HEK293 (cell line): ENCODE measurements around the gene SERPINB8.

Experiments
- CTCF ChIA-PET: fragments of 350-600 bp; formaldehyde crosslinking; extraction: SDS; loops from one replicate; lab custom pipeline; 2021; ENCODE audit warnings: antibody characterized with exemption; lab: Yijun Ruan, JAX
- POLR2A ChIA-PET: fragments of 300-600 bp; formaldehyde crosslinking; extraction: SDS; loops from one replicate; lab custom pipeline; 2020; ENCODE audit warnings: antibody characterized with exemption, inconsistent platforms; lab: Yijun Ruan, JAX
- H3K27ac ChIP-seq: fragments of 200-500 bp; sonication (Bioruptor generic); 2 replicates; pipeline ENCODE4 v1.5.1; 2014; ENCODE audit warnings: low read depth, low read length, control low read depth, inconsistent platforms; ENCODE audit errors: extremely low read depth
- H3K36me3 ChIP-seq, 2 experiments: fragments of 200-500 bp in 1 of 2; sonication (Bioruptor generic) in 1 of 2; 1 replicate in 1 of 2; 2 replicates in 1 of 2; pipeline ENCODE4 v1.5.1; 2014 to 2017; ENCODE audit warnings: inconsistent platforms in 2 of 2, low read length in 2 of 2; ENCODE audit not compliant: control insufficient read depth in 2 of 2, insufficient read depth in 1 of 2
- H3K4me1 ChIP-seq: fragments of 200-500 bp; sonication (Bioruptor generic); 2 replicates; pipeline ENCODE4 v1.5.1; 2014; ENCODE audit warnings: mild to moderate bottlenecking, low read length, inconsistent platforms; ENCODE audit not compliant: control insufficient read depth, insufficient read depth
- H3K4me3 ChIP-seq: 2 replicates; pipeline ENCODE4 v1.5.1; 2011; ENCODE audit warnings: low read depth, mild to moderate bottlenecking, control low read depth, low read length, moderate library complexity
- H3K9me3 ChIP-seq: fragments of 200-500 bp; sonication (Bioruptor generic); 2 replicates; pipeline ENCODE4 v1.5.1; 2014; ENCODE audit warnings: low read depth, low read length, inconsistent platforms; ENCODE audit not compliant: control insufficient read depth, insufficient read depth
- HIC1 ChIP-seq: fragments of 450-650 bp; formaldehyde crosslinking; IDR thresholded peaks from 2 replicates; pipeline ENCODE4 v1.5.1; 2016; ENCODE audit warnings: missing biosample characterization, missing genetic modification characterization
- PRDM10 ChIP-seq: fragments of 450-650 bp; formaldehyde crosslinking; IDR thresholded peaks from 2 replicates; pipeline ENCODE4 v1.5.1; 2016; ENCODE audit warnings: missing biosample characterization, missing genetic modification characterization
- ZFHX2 ChIP-seq: fragments of 450-650 bp; formaldehyde crosslinking; conservative IDR thresholded peaks from 2 replicates; pipeline ENCODE4 v1.5.1; 2016; ENCODE audit warnings: missing biosample characterization, missing genetic modification characterization
- ZFP37 ChIP-seq: fragments of 450-650 bp; formaldehyde crosslinking; IDR thresholded peaks from 2 replicates; pipeline ENCODE4 v1.5.1; 2016; ENCODE audit warnings: missing biosample characterization, missing genetic modification characterization
- ZNF132 ChIP-seq: fragments of 450-650 bp; formaldehyde crosslinking; IDR thresholded peaks from 2 replicates; pipeline ENCODE4 v1.5.1; 2017; ENCODE audit warnings: missing biosample characterization, missing genetic modification characterization, borderline replicate concordance
- ZNF48 ChIP-seq: fragments of 450-650 bp; formaldehyde crosslinking; IDR thresholded peaks from 2 replicates; pipeline ENCODE4 v1.5.1; 2016; ENCODE audit warnings: missing biosample characterization, missing genetic modification characterization
- ZNF664 ChIP-seq: fragments of 450-650 bp; formaldehyde crosslinking; IDR thresholded peaks from 2 replicates; pipeline ENCODE4 v1.5.1; 2016; ENCODE audit warnings: missing biosample characterization, missing genetic modification characterization
- ZNF830 ChIP-seq: fragments of 450-650 bp; IDR thresholded peaks from 2 replicates; pipeline ENCODE4 v1.5.0; 2018; ENCODE audit warnings: missing biosample characterization, missing genetic modification characterization, low read depth, mild to moderate bottlenecking, moderate library complexity
- TF ChIP-seq, protein P1 (sequence below): fragments of 450-650 bp; formaldehyde crosslinking; IDR thresholded peaks from 2 replicates; pipeline ENCODE4 v1.5.1; 2016; ENCODE audit warnings: missing biosample characterization, missing genetic modification characterization
- TF ChIP-seq, protein P2 (sequence below): fragments of 450-650 bp; formaldehyde crosslinking; IDR thresholded peaks from 2 replicates; pipeline ENCODE4 v1.5.1; 2016; ENCODE audit warnings: missing biosample characterization, missing genetic modification characterization
- TF ChIP-seq, protein P3 (sequence below): fragments of 450-650 bp; formaldehyde crosslinking; IDR thresholded peaks from 2 replicates; pipeline ENCODE4 v1.5.1; 2016; ENCODE audit warnings: missing biosample characterization, missing genetic modification characterization

Gene SERPINB8

DNA sequence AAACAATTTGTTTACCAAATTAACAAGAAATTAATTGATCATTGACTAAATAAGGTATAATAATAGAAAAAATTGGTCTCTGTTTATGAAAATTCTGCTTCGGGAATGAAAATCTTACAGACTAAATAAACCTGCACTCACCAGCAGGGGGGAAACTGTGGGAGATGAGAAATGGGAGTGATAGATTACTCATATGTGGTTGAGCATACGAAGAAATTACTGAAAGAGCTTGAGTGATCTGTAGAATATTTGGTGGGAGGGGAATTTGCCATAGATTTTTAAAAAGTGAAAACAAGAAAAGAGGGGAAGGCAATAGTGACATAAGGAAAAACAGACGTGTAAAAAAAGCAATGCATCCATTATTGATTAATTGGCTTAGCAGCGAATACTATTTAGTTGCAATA is 18.6 kb upstream of the SERPINB8 start:
- Histone ChIP-seq H3K36me3 (no peaks in the 10 kb centered on the region; a peak in 1 of 3 replicates), H3K4me1 (no peaks in the 10 kb centered on the region), H3K4me3 (no peak overlapping the region), H3K27ac (no peak overlapping the region), H3K9me3 (no peaks in the 10 kb centered on the region)
- CTCF ChIA-PET, result interaction anchor here (0.8 kb wide), 1 partner anchor 13 kb away, joined by 3 read pairs; no protein-coding TSS in a partner anchor
- TF ChIP-seq ZNF664 (tag by site-specific recombination) (no peak), ZFHX2 (no peak), PRDM10 (tag by site-specific recombination) (no peak), HIC1 (tag by site-specific recombination) (no peak), ZNF48 (tag by site-specific recombination) (no peak), ZNF830 (tag by site-specific recombination) (no peak)
- TF ChIP-seq, protein P1, sequence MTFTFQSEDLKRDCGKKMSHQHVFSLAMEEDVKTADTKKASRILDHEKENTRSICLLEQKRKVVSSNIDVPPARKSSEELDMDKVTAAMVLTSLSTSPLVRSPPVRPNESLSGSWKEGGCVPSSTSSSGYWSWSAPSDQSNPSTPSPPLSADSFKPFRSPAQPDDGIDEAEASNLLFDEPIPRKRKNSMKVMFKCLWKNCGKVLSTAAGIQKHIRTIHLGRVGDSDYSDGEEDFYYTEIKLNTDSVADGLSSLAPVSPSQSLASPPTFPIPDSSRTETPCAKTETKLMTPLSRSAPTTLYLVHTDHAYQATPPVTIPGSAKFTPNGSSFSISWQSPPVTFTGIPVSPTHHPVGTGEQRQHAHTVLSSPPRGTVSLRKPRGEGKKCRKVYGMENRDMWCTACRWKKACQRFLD (tag by site-specific recombination), result no peak
- TF ChIP-seq, protein P2, sequence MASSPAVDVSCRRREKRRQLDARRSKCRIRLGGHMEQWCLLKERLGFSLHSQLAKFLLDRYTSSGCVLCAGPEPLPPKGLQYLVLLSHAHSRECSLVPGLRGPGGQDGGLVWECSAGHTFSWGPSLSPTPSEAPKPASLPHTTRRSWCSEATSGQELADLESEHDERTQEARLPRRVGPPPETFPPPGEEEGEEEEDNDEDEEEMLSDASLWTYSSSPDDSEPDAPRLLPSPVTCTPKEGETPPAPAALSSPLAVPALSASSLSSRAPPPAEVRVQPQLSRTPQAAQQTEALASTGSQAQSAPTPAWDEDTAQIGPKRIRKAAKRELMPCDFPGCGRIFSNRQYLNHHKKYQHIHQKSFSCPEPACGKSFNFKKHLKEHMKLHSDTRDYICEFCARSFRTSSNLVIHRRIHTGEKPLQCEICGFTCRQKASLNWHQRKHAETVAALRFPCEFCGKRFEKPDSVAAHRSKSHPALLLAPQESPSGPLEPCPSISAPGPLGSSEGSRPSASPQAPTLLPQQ (tag by site-specific recombination), result no peak
- POLR2A ChIA-PET, result no interaction called here

- no peaks in the 10 kb centered on the region; a peak in 1 of 3 replicates for H3K36me3 ChIP-seq
- H3K4me3 ChIP-seq, result no peak overlapping the region
- TF ChIP-seq, protein P3, sequence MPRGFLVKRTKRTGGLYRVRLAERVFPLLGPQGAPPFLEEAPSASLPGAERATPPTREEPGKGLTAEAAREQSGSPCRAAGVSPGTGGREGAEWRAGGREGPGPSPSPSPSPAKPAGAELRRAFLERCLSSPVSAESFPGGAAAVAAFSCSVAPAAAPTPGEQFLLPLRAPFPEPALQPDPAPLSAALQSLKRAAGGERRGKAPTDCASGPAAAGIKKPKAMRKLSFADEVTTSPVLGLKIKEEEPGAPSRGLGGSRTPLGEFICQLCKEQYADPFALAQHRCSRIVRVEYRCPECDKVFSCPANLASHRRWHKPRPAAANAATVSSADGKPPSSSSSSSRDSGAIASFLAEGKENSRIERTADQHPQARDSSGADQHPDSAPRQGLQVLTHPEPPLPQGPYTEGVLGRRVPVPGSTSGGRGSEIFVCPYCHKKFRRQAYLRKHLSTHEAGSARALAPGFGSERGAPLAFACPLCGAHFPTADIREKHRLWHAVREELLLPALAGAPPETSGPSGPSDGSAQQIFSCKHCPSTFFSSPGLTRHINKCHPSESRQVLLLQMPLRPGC (tag by site-specific recombination), result no peak
- no peaks in the 10 kb centered on the region for H3K4me1 ChIP-seq
- H3K27ac ChIP-seq, result no peak overlapping the region
- ChIA-PET CTCF (interaction anchor here (0.8 to 3.8 kb wide), 3 partner anchors 10 to 40 kb away, joined by 3 to 39 read pairs (median 8); no protein-coding TSS in a partner anchor), POLR2A (interaction anchor here (1.3 kb wide), 1 partner anchor 17 kb away, joined by 5 read pairs; the partner anchor contains the start of gene SERPINB8)
- H3K9me3 ChIP-seq, result no peaks in the 10 kb centered on the region
These were observed 16.1 kb upstream of the SERPINB8 start for GRCh38 chr18:63953811-63954210.

- H3K27ac ChIP-seq, result no peak overlapping the region
- H3K9me3 ChIP-seq, result no peaks in the 10 kb centered on the region
- no peaks in the 10 kb centered on the region; a peak in 1 of 3 replicates for H3K36me3 ChIP-seq
- TF ChIP-seq ZNF132 (no peak), ZFP37 (tag by site-specific recombination) (0 out of 2 replicates have a peak, but pooled peaks have one; percentile 20)
- TF ChIP-seq, all 188 proteins: peak for 1
- CTCF ChIA-PET, result no interaction called here
- POLR2A ChIA-PET, result no interaction called here
- H3K4me1 ChIP-seq, result no peaks in the 10 kb centered on the region
- no peak overlapping the region for H3K4me3 ChIP-seq
These were observed 13.1 kb upstream of the SERPINB8 start for GRCh38 chr18:63956755-63957154.
